Measurements from ENCODE around the gene POLH. TPM values are rescaled to one million over a fixed set of nuclear protein-coding genes. Genes with fewer than 3 reads are reported as not detected.
"Not testable (repeated sequence)": the region's sequence is repeated elsewhere in the genome, so short reads cannot be mapped to it uniquely, and the experiment has no call there.

POLH gene
- 11.3 TPM for total RNA-seq

DNA sequence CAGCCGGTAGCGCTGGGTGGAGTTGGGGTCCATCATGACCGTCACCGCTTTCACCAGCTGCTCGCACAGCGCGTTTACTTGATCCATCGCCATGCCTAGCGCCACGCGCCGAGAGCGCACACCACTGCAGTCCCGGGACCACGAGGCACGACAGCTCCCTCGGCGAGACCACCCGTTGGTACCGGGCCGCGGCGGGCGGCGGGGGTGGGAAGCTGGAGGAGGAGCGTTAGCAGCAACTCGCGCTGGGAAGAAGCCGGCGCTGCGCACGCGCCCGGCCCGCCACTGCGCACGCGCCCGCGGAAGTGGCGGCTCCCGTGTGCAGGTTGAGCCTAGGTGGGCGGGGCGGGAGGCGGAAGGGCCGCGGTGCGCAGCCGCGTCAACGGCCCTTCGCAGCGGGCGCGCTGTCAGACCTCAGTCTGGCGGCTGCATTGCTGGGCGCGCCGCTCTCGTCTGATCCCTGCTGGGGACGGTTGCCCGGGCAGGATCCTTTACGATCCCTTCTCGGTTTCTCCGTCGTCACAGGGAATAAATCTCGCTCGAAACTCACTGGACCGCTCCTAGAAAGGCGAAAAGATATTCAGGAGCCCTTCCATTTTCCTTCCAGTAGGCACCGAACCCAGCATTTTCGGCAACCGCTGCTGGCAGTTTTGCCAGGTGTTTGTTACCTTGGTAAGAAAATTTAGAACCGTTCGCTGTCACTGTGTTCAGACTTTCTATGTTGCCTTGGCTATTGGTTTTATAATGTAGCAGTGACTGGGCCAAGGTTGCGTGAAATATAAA is at the start of gene POLH, which contains the start of gene XPO5:
POLH (plus strand) TSS at position 414 of the 780 bp plus-strand sequence. CDS start 6,135 bp downstream, outside the sequence.
XPO5 (minus strand) TSS at position 267 of the 780 bp plus-strand sequence; CDS start at position 93, 174 bp downstream.
- H3K4me3 ChIP-seq: peak within 1 kb of the TSS; percentile 87 to 90
- H3K27ac ChIP-seq: peak within 1 kb of the TSS; percentile 77
- no peaks in the 10 kb centered on the region for H3K9me3 ChIP-seq
- intact Hi-C loops (cut with DNase I): no loop called here
- H3K4me1 ChIP-seq: peaks cover 28% of the 10 kb centered on the region
- no peaks in the 10 kb centered on the region for H3K27me3 ChIP-seq
- DNase-seq (ENCODE audit: extremely low spot score in 2 of 2): peak in 1 of 2 donors; percentile 88
- peaks cover 0 to 14% of the 10 kb centered on the region in 2 donors for H3K36me3 ChIP-seq
- TF ChIP-seq POLR2A (IDR thresholded peaks at IDR 0.05) (peak; percentile 79 to 80), POLR2AphosphoS5 (IDR thresholded peaks at IDR 0.05; ENCODE audit: insufficient read depth in 1 of 2, low read depth in 1 of 2) (peak; percentile 39 to 88)
- TF ChIP-seq, protein P1, sequence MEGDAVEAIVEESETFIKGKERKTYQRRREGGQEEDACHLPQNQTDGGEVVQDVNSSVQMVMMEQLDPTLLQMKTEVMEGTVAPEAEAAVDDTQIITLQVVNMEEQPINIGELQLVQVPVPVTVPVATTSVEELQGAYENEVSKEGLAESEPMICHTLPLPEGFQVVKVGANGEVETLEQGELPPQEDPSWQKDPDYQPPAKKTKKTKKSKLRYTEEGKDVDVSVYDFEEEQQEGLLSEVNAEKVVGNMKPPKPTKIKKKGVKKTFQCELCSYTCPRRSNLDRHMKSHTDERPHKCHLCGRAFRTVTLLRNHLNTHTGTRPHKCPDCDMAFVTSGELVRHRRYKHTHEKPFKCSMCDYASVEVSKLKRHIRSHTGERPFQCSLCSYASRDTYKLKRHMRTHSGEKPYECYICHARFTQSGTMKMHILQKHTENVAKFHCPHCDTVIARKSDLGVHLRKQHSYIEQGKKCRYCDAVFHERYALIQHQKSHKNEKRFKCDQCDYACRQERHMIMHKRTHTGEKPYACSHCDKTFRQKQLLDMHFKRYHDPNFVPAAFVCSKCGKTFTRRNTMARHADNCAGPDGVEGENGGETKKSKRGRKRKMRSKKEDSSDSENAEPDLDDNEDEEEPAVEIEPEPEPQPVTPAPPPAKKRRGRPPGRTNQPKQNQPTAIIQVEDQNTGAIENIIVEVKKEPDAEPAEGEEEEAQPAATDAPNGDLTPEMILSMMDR (IDR thresholded peaks at IDR 0.05): peak in 1 of 3 experiments; percentile 23

DNA sequence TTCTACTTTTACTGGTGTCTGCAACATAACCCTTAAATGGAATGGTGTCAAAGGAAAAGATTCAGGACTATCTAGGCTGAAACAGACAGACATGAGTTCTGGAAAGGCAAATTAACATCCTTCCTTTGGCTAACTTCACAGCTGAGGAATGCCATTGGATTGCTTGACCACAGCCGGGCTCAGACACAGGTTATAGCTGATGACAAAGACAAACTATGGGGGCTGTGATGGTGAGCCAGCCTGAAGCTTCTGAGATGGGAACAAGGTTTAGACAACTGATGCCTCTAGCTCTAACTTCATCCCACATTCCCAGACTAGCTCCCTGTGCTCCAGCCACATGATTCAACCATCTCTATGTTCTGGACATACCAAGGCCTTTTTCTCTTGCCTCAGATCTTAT is 43.8 kb upstream of the POLH start:
- Histone ChIP-seq H3K9me3 (no peaks in the 10 kb centered on the region), H3K27me3 (no peaks in the 10 kb centered on the region), H3K4me1 (no peaks in the 10 kb centered on the region), H3K4me3 (no peak overlapping the region), H3K27ac (no peak overlapping the region), H3K36me3 (peaks cover 0 to 42% of the 10 kb centered on the region in 2 donors)
- TF ChIP-seq POLR2A (IDR thresholded peaks at IDR 0.05): no peak
- TF ChIP-seq, protein P1 (IDR thresholded peaks at IDR 0.05): no peak
- no peak for TF ChIP-seq POLR2AphosphoS5 (IDR thresholded peaks at IDR 0.05; ENCODE audit: insufficient read depth in 1 of 2, low read depth in 1 of 2)
- intact Hi-C loops (cut with DNase I): no loop called here
- no peak for DNase-seq (ENCODE audit: extremely low spot score in 2 of 2)

DNA sequence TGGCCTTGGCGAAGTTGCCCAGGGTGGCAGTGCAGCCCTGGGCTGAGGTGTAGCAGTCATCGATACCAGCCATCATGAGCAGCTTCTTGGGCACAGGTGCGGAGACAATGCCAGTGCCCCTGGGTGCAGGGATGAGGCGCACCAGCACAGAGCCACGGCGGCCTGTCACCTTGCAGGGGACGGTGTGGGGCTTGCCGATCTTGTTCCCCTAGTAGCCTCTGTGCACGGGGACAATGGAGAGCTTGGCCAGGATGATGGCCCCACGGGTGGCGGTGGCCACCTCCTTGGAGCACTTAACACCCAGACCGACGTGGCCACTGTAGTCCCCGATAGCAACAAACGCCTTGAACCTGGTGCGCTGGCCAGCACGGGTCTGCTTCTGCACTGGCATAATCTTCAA is 37.0 kb upstream of the POLH start:
- H3K27me3 ChIP-seq; H3K4me1 ChIP-seq; H3K27ac ChIP-seq; intact Hi-C loops (cut with DNase I); H3K9me3 ChIP-seq; DNase-seq (ENCODE audit: extremely low spot score in 2 of 2); H3K4me3 ChIP-seq: not testable (repeated sequence)
- H3K36me3 ChIP-seq: peaks cover 0 to 20% of the 10 kb centered on the region in 2 donors

DNA sequence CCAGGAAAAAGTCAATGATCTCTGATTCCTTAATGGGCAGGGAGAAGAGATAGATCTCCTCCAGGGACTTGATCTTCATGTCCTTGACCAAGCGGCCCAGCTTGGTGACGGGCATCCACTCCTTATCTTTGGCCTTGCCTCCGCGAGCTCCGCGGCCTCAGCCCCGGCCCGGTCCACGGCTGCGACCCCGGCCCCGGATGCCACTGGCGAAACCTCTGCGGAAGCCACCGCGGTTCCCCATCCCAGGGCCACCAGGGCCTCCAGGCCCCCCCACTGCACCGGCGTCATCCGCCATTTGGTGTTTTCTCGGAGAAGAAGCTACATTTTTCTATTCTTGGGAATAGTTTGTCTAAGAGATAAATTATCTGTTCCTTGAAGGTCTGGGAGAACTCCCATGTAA is 36.6 kb upstream of the POLH start:
- intact Hi-C loops (cut with DNase I); H3K27ac ChIP-seq; DNase-seq (ENCODE audit: extremely low spot score in 2 of 2); H3K27me3 ChIP-seq; H3K4me1 ChIP-seq; H3K4me3 ChIP-seq; H3K9me3 ChIP-seq: not testable (repeated sequence)
- H3K36me3 ChIP-seq: peaks cover 0 to 23% of the 10 kb centered on the region in 2 donors

DNA sequence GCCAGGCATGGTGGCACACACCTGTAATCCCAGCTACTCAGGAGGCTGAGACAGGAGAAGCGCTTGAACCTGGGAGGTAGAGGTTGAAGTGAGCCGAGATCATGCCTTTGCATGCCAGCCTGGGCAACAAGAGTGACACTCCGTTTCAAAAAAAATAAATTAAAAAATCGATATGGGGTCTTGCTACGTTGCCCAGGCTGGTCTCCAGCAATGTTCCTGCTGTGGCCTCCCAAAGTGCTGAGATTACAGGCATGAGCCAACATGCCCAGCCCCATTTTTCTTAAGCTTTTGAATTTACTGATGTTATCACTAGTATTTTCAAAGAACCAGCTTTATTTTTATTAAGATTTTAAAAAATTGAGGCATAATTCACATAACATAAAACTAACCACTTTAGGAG is 35.5 kb upstream of the POLH start:
- intact Hi-C loops (cut with DNase I): no loop called here
- TF ChIP-seq POLR2A (IDR thresholded peaks at IDR 0.05): no peak
- TF ChIP-seq, protein P1 (IDR thresholded peaks at IDR 0.05): no peak
- TF ChIP-seq POLR2AphosphoS5 (IDR thresholded peaks at IDR 0.05; ENCODE audit: insufficient read depth in 1 of 2, low read depth in 1 of 2): no peak

More for the DNA sequence above, 35.5 kb upstream of the POLH start:
- Histone ChIP-seq H3K36me3 (peaks cover 0 to 30% of the 10 kb centered on the region in 2 donors), H3K27ac (no peak overlapping the region), H3K4me3 (no peak overlapping the region), H3K4me1 (no peaks in the 10 kb centered on the region), H3K9me3 (no peaks in the 10 kb centered on the region), H3K27me3 (no peaks in the 10 kb centered on the region)
- no peak for DNase-seq (ENCODE audit: extremely low spot score in 2 of 2)
